A549 treated with Mapracorat at 1 μM for 4 hours (cell line): Measurements from ENCODE around the gene ZNF827. TPM values are rescaled to one million over a fixed set of nuclear protein-coding genes. Genes with fewer than 3 reads are reported as not detected.

Experiments
- total RNA-seq: library from RNA; stranded (reverse); fragments of 200-300 nt; extraction: Qiagen RNA extraction; gene quantifications from 5 replicates; pipeline ENCODE4 v1.2.3, GENCODE V29; 2022

Gene ZNF827
- total RNA-seq: 1.9 to 3.2 TPM (median 2.3 TPM) in 5 replicates

GRCh38 chr4:145938618-145939440 lies at the start of gene ZNF827:
ZNF827 (minus strand) TSS chr4:145938823; CDS start chr4:145938407, 416 bp downstream.

Other genes with a start within 250 kb of the ZNF827 start
- 28.1 to 45.4 TPM (median 30.2 TPM) in 5 replicates for gene LSM6, start 236.9 kb upstream of the ZNF827 start, total RNA-seq